Tongue (tissue), 2 donors: ENCODE data around the gene SNCA. TPM values are rescaled to one million over a fixed set of nuclear protein-coding genes. Genes with fewer than 3 reads are reported as not detected.

Experiments
- DNase-seq: peaks from one replicate; pipeline ENCODE4 v3.0.0-alpha.2; 2015
- total RNA-seq: library from RNA; depleted of rRNA; stranded (reverse); fragments of >200 nt; gene quantifications from one replicate; pipeline ENCODE4 v1.2.3, GENCODE V29; 2014

SNCA gene
- total RNA-seq, 1 donor from 2014 or later: 17.7 TPM

DNA sequence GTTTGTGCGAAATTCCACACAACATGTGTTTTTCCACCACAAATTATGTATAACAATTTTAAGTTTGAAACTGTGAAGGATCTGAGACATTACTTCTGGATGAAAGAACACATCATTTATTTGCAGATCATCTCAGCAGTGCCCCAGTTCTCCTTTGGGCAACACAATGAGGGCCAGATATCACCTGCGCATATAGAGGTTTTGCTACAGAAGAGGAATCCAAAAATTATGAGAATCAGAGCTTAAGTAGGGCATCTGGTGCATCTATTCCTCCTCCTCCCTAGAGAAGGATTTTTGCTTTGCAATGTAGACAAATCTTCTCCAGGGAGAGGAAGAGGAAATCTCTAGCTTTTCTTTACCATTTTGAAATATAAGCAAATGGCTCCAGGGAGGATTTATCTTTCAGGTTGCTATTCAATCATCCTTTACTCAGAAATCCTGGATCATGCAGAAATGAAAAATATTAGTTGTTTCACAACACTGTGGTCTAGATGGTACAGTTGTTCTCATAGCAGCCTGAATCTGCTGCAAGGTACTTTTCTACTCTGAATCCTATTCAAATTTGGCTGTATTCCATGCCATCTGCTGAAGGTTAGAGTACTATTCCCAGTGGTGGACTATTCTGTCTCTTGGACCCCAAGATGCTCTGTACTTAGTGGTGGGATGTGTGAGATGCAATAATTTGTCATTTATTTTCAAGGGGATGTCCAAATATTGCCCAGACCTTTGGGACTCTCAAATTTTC lies 132.1 kb downstream of the SNCA start:
- no peak for DNase-seq

DNA sequence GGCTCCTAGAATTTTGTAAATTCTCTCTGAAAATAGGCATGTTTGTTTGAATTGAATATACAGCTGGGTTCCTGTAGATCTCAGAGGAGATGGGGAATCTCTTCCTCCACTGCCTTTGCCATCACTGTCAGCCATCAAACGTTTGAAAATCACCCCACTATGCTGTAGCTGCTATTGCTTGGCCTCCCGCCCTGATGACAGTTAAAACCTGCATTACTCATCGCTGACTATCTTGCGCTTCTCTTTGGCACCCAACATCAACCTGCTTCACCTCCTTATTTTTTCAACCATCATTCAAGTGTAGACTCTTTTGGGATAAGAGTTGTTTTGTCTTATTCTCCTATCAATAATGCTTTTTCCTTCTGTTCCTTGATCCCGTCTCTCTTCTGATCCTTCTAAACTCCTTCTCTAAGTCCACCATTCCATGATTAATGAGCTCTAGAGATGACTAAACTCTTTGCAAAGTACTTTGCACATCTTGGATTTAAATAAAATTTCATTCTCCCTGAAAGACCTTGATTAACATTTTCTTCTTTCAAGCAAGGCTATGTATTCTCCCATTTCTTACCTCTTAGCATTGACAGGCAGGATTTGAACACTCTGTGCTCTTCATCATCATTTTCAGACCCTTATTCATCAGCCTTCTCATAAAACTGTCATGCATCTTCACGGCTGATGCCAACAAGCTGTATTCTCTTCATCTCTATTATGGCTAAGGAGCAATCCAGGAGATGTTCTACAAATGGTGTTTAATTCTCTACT lies 133.0 kb downstream of the SNCA start:
- no peak for DNase-seq

- no peak for DNase-seq
Observed at GRCh38 chr4:89700766-89701423, 136.1 kb downstream of the SNCA start.

GRCh38 chr4:89685690-89686089 lies 151.3 kb downstream of the SNCA start:
- no peak for DNase-seq

GRCh38 chr4:89685277-89685676 lies 151.7 kb downstream of the SNCA start:
- DNase-seq: no peak

- no peak for DNase-seq
Observed at GRCh38 chr4:89684536-89684935, 152.4 kb downstream of the SNCA start.

DNA sequence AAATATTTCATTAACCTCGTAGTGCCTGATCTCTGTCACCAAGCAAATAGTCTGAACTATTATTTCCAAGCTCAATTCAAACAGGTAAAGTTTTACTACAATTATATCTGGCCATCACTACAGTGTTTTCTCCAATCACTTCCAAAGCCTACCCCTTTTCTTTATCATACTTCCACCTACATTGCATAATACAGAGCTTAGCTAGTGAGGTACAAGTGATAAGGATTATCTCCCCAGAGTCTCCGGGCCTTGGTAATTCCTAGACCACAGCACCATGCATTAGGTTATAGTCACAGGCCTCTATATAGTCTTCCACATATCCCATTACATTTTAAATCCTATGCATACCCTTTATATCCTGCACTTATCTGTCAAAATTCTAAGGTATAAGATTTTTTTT lies 154.2 kb downstream of the SNCA start:
- no peak for DNase-seq

DNA sequence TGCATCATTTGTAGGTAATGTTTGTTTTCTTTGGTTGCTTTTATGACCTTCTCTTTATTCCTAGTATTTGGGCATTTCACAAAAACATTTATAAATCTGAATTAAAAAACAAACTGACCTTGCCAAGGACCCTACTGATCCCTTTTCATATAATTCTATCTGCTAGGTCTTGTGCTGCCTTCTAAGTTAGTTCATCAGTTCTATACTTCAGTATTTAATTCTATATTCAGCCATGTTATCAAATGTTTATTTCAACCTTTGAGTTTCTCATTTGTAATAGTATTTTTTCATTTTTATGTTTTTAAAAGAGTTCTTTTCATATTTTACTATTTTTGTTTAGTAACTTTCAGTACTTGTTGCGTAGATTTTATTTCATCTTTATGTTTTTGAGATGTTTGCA lies 155.3 kb downstream of the SNCA start:
- no peak for DNase-seq

GRCh38 chr4:89681219-89681618 lies 155.7 kb downstream of the SNCA start:
- DNase-seq: no peak

GRCh38 chr4:89674876-89675459 lies 162.0 kb downstream of the SNCA start:
- no peak for DNase-seq

Other genes starting within 250 kb of the SNCA start
- gene MMRN1, start 57.7 kb upstream of the SNCA start, total RNA-seq: 27.6 TPM